ENCODE measurements around the gene LARP1.

LARP1 gene

DNA sequence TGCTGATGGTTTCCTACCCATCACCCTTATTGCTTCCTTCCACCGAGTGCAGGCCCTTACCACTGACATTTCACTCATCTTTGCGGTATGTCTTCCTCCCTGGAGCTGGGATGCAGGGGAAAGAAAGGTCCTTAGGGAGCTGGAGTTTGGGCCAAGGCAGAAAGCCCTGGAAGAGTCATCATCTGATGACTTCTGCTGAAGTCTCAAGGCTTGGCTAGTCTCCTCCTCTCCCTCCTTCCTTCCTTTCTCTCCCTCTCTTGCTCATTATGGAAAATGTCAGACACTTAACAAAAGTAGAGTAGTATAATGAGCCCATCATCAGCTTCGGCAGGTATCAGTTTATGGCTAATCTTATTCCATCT lies 40.0 kb downstream of the LARP1 start:
- Histone ChIP-seq H2AK5ac (ENCODE audit: low read depth, low read length) (no peak overlapping the region), H3K36me3 (replicated peaks in 1 of 2; ENCODE audit: control insufficient read depth in 2 of 2, insufficient read depth in 2 of 2, low read length in 2 of 2) (peaks cover 51 to 90% of the 10 kb centered on the region in 2 donors)

DNA sequence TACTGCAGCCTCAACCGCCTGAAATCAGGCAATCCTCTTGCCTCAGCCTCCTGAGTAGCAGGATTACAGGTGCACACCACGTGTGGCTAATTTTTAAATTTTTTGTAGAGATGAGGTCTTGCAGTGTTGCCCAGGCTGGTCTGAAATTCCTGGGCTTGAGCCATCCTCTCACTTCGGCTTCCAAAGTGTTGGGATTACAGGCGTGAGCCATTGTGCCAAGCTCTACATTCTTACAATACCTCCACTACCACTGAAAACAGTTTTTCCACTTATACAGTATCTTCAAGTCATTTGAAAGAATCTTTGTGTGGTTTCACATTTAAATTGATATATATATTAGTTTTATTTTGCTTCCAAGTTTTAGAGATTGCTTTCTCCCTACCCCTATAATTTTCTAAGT lies 42.6 kb downstream of the LARP1 start:
- DNase-seq (ENCODE audit: low spot score): no peak
- no peak overlapping the region for H2BK12ac ChIP-seq (ENCODE audit: low read length)
- no peak overlapping the region for H2BK15ac ChIP-seq (ENCODE audit: low read length)
- H2AFZ ChIP-seq (ENCODE audit: low read length): no peak overlapping the region
- no peak overlapping the region for H2BK120ac ChIP-seq (ENCODE audit: low read depth, low read length)
- no peak overlapping the region for H3K23ac ChIP-seq (ENCODE audit: low read depth, low read length, poor library complexity)
- no peak overlapping the region for H4K91ac ChIP-seq (ENCODE audit: low read depth, low read length, poor library complexity)
- no peak overlapping the region for H4K8ac ChIP-seq (ENCODE audit: low read depth, low read length)
- no peak overlapping the region for H3K4ac ChIP-seq (ENCODE audit: low read length)
- no peak overlapping the region for H3K4me3 ChIP-seq (ENCODE audit: low read length in 2 of 2)
- H3K27me3 ChIP-seq (ENCODE audit: control insufficient read depth in 3 of 3, insufficient read depth in 3 of 3, low read depth in 1 of 3, low read length in 3 of 3): no peaks in the 10 kb centered on the region
- WGBS, 2 donors (ENCODE audit: extremely low coverage in 2 of 2, insufficient read length in 2 of 2, insufficient replicate concordance in 1 of 2): no CpG with 5 or more reads among the region's 4 CpGs
- H3K9me3 ChIP-seq (replicated peaks in 1 of 2; ENCODE audit: control insufficient read depth in 2 of 2, insufficient read depth in 1 of 2, low read depth in 1 of 2, low read length in 2 of 2): no peaks in the 10 kb centered on the region
- H3K36me3 ChIP-seq (replicated peaks in 1 of 2; ENCODE audit: control insufficient read depth in 2 of 2, insufficient read depth in 2 of 2, low read length in 2 of 2): peaks cover 53 to 93% of the 10 kb centered on the region in 2 donors
- H3K27ac ChIP-seq (replicated peaks; ENCODE audit: low read length): no peak overlapping the region
- H2BK5ac ChIP-seq (ENCODE audit: low read length): no peak overlapping the region
- no peak overlapping the region for H3K14ac ChIP-seq (ENCODE audit: low read length)
- H3K4me1 ChIP-seq (ENCODE audit: control insufficient read depth in 2 of 2, insufficient read depth in 1 of 2, low read depth in 1 of 2, low read length in 2 of 2): no peaks in the 10 kb centered on the region
- no peak overlapping the region for H3K18ac ChIP-seq (ENCODE audit: low read length)
- no peak overlapping the region for H3K9ac ChIP-seq (ENCODE audit: low read depth, low read length, poor library complexity)
- no peak overlapping the region for H2AK5ac ChIP-seq (ENCODE audit: low read depth, low read length)
- H3K79me1 ChIP-seq (ENCODE audit: low read depth, low read length): peaks cover 3% of the 10 kb centered on the region
- H3K4me2 ChIP-seq (ENCODE audit: insufficient read depth, low read length, poor library complexity, severe bottlenecking): no peak overlapping the region

More for the DNA sequence above, 40.0 kb downstream of the LARP1 start:
- WGBS, 2 donors (ENCODE audit: extremely low coverage in 2 of 2, insufficient read length in 2 of 2, insufficient replicate concordance in 1 of 2): no CpG with 5 or more reads among the region's 3 CpGs
- no peak overlapping the region for H4K91ac ChIP-seq (ENCODE audit: low read depth, low read length, poor library complexity)
- H2AFZ ChIP-seq (ENCODE audit: low read length): no peak overlapping the region
- no peak overlapping the region for H3K4ac ChIP-seq (ENCODE audit: low read length)
- H3K4me1 ChIP-seq (ENCODE audit: control insufficient read depth in 2 of 2, insufficient read depth in 1 of 2, low read depth in 1 of 2, low read length in 2 of 2): no peaks in the 10 kb centered on the region
- peaks cover 3% of the 10 kb centered on the region for H3K79me1 ChIP-seq (ENCODE audit: low read depth, low read length)
- no peaks in the 10 kb centered on the region for H3K9me3 ChIP-seq (replicated peaks in 1 of 2; ENCODE audit: control insufficient read depth in 2 of 2, insufficient read depth in 1 of 2, low read depth in 1 of 2, low read length in 2 of 2)
- no peak overlapping the region for H3K4me3 ChIP-seq (ENCODE audit: low read length in 2 of 2)
- no peak overlapping the region for H3K14ac ChIP-seq (ENCODE audit: low read length)
- no peak overlapping the region for H2BK12ac ChIP-seq (ENCODE audit: low read length)
- H3K27ac ChIP-seq (replicated peaks; ENCODE audit: low read length): no peak overlapping the region
- no peak overlapping the region for H3K18ac ChIP-seq (ENCODE audit: low read length)
- no peak overlapping the region for H2BK5ac ChIP-seq (ENCODE audit: low read length)
- no peak overlapping the region for H2BK15ac ChIP-seq (ENCODE audit: low read length)
- no peaks in the 10 kb centered on the region for H3K27me3 ChIP-seq (ENCODE audit: control insufficient read depth in 3 of 3, insufficient read depth in 3 of 3, low read depth in 1 of 3, low read length in 3 of 3)
- H3K4me2 ChIP-seq (ENCODE audit: insufficient read depth, low read length, poor library complexity, severe bottlenecking): no peak overlapping the region
- H3K9ac ChIP-seq (ENCODE audit: low read depth, low read length, poor library complexity): no peak overlapping the region
- no peak overlapping the region for H4K8ac ChIP-seq (ENCODE audit: low read depth, low read length)
- no peak for DNase-seq (ENCODE audit: low spot score)
- H2BK120ac ChIP-seq (ENCODE audit: low read depth, low read length): no peak overlapping the region
- H3K23ac ChIP-seq (ENCODE audit: low read depth, low read length, poor library complexity): no peak overlapping the region

DNA sequence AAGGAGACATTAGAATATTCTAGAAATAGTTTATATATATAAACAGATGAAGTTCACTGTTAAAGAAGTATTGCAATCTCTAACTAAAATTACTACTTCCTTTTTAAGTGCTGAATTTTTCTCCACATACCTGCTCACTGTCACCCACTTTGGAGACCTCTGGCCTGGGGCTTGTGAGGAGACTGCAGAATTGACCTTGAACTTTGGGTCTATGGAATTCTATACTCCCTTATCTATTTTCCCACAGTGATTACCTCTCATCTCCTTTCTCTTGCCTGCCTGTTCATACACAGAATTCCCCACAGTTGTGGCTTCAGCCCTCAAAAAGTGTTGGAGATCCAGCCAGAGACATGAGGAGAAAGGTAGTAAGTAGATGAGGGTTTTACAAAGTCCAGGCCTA lies 45.4 kb downstream of the LARP1 start:
- Histone ChIP-seq H3K4me1 (ENCODE audit: control insufficient read depth in 2 of 2, insufficient read depth in 1 of 2, low read depth in 1 of 2, low read length in 2 of 2) (no peaks in the 10 kb centered on the region), H3K4me2 (ENCODE audit: insufficient read depth, low read length, poor library complexity, severe bottlenecking) (no peak overlapping the region), H3K36me3 (replicated peaks in 1 of 2; ENCODE audit: control insufficient read depth in 2 of 2, insufficient read depth in 2 of 2, low read length in 2 of 2) (peaks cover 57 to 93% of the 10 kb centered on the region in 2 donors), H3K27me3 (ENCODE audit: control insufficient read depth in 3 of 3, insufficient read depth in 3 of 3, low read depth in 1 of 3, low read length in 3 of 3) (no peaks in the 10 kb centered on the region), H3K23ac (ENCODE audit: low read depth, low read length, poor library complexity) (no peak overlapping the region), H2AK5ac (ENCODE audit: low read depth, low read length) (no peak overlapping the region), H2BK120ac (ENCODE audit: low read depth, low read length) (no peak overlapping the region), H3K9me3 (replicated peaks in 1 of 2; ENCODE audit: control insufficient read depth in 2 of 2, insufficient read depth in 1 of 2, low read depth in 1 of 2, low read length in 2 of 2) (no peaks in the 10 kb centered on the region), H3K14ac (ENCODE audit: low read length) (no peak overlapping the region), H3K4ac (ENCODE audit: low read length) (no peak overlapping the region), H3K9ac (ENCODE audit: low read depth, low read length, poor library complexity) (no peak overlapping the region), H4K91ac (ENCODE audit: low read depth, low read length, poor library complexity) (no peak overlapping the region), H2BK15ac (ENCODE audit: low read length) (no peak overlapping the region), H3K4me3 (ENCODE audit: low read length in 2 of 2) (no peak overlapping the region), H3K27ac (replicated peaks; ENCODE audit: low read length) (no peak overlapping the region), H2AFZ (ENCODE audit: low read length) (no peak overlapping the region), H3K79me1 (ENCODE audit: low read depth, low read length) (peaks cover 3% of the 10 kb centered on the region), H4K8ac (ENCODE audit: low read depth, low read length) (no peak overlapping the region), H2BK5ac (ENCODE audit: low read length) (no peak overlapping the region), H2BK12ac (ENCODE audit: low read length) (no peak overlapping the region), H3K18ac (ENCODE audit: low read length) (no peak overlapping the region)
- DNase-seq (ENCODE audit: low spot score): no peak

DNA sequence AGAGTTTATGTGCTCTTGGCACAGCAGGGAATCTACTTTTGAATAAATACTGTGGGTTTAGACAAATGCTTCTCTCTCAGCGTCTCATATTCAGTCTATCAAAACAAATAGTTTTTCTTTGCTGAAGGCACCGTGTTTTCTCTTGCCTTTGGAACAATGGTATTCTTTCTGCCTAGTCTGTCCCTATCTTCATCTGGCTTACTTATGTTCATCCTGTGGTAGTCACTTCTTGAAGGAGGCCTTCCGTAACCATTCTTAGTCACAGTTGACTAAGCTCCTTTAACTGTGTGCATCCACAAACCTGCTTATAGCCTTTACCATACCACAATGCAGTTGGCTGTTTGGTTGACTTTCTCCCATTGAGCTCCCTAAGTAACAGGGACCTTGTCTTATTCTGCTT lies 45.9 kb downstream of the LARP1 start:
- no peak overlapping the region for H2BK5ac ChIP-seq (ENCODE audit: low read length)
- H3K27me3 ChIP-seq (ENCODE audit: control insufficient read depth in 3 of 3, insufficient read depth in 3 of 3, low read depth in 1 of 3, low read length in 3 of 3): no peaks in the 10 kb centered on the region
- H3K27ac ChIP-seq (replicated peaks; ENCODE audit: low read length): no peak overlapping the region
- H3K18ac ChIP-seq (ENCODE audit: low read length): no peak overlapping the region
- no peak overlapping the region for H2BK15ac ChIP-seq (ENCODE audit: low read length)
- no peak overlapping the region for H3K14ac ChIP-seq (ENCODE audit: low read length)
- no CpG with 5 or more reads among the region's 3 CpGs for WGBS, 2 donors (ENCODE audit: extremely low coverage in 2 of 2, insufficient read length in 2 of 2, insufficient replicate concordance in 1 of 2)
- no peak overlapping the region for H3K4ac ChIP-seq (ENCODE audit: low read length)
- no peaks in the 10 kb centered on the region for H3K4me1 ChIP-seq (ENCODE audit: control insufficient read depth in 2 of 2, insufficient read depth in 1 of 2, low read depth in 1 of 2, low read length in 2 of 2)
- no peak overlapping the region for H3K9ac ChIP-seq (ENCODE audit: low read depth, low read length, poor library complexity)
- peaks cover 3% of the 10 kb centered on the region for H3K79me1 ChIP-seq (ENCODE audit: low read depth, low read length)
- H2AFZ ChIP-seq (ENCODE audit: low read length): no peak overlapping the region
- peaks cover 62 to 96% of the 10 kb centered on the region in 2 donors for H3K36me3 ChIP-seq (replicated peaks in 1 of 2; ENCODE audit: control insufficient read depth in 2 of 2, insufficient read depth in 2 of 2, low read length in 2 of 2)
- H3K23ac ChIP-seq (ENCODE audit: low read depth, low read length, poor library complexity): no peak overlapping the region
- no peak for DNase-seq (ENCODE audit: low spot score)
- no peaks in the 10 kb centered on the region for H3K9me3 ChIP-seq (replicated peaks in 1 of 2; ENCODE audit: control insufficient read depth in 2 of 2, insufficient read depth in 1 of 2, low read depth in 1 of 2, low read length in 2 of 2)
- no peak overlapping the region for H2BK12ac ChIP-seq (ENCODE audit: low read length)
- H2AK5ac ChIP-seq (ENCODE audit: low read depth, low read length): no peak overlapping the region
- no peak overlapping the region for H2BK120ac ChIP-seq (ENCODE audit: low read depth, low read length)
- H4K91ac ChIP-seq (ENCODE audit: low read depth, low read length, poor library complexity): no peak overlapping the region
- no peak overlapping the region for H3K4me2 ChIP-seq (ENCODE audit: insufficient read depth, low read length, poor library complexity, severe bottlenecking)
- H3K4me3 ChIP-seq (ENCODE audit: low read length in 2 of 2): no peak overlapping the region
- H4K8ac ChIP-seq (ENCODE audit: low read depth, low read length): no peak overlapping the region
